Osteoblast (primary cell): ENCODE results near the gene NELL1. TPM values are rescaled to one million over a fixed set of nuclear protein-coding genes. Genes with fewer than 3 reads are reported as not detected.

Experiments
- DNase-seq: peaks from one replicate; pipeline ENCODE4 v3.0.0; 2011; ENCODE audit warnings: low spot score, mixed read lengths; ENCODE audit not compliant: insufficient read length; ENCODE audit errors: missing footprints
- H2AFZ ChIP-seq: 2 replicates; pipeline ENCODE4 v1.6.0; 2011; ENCODE audit warnings: mild to moderate bottlenecking, low read length
- H3K27ac ChIP-seq: 2 replicates; pipeline ENCODE4 v1.5.1; 2011; ENCODE audit warnings: mild to moderate bottlenecking, low read depth, low read length, moderate library complexity
- H3K27me3 ChIP-seq: 2 replicates; pipeline ENCODE4 v1.6.0; 2012; ENCODE audit warnings: mild to moderate bottlenecking, control low read depth, inconsistent platforms, low read length, moderate library complexity; ENCODE audit not compliant: insufficient read depth
- H3K36me3 ChIP-seq: 2 replicates; pipeline ENCODE4 v1.5.1; 2011; ENCODE audit warnings: mild to moderate bottlenecking, low read length, control low read depth, moderate library complexity; ENCODE audit not compliant: insufficient read depth
- H3K4me1 ChIP-seq: 2 replicates; pipeline ENCODE4 v1.5.1; 2011; ENCODE audit warnings: mild to moderate bottlenecking, low read length, control low read depth, moderate library complexity; ENCODE audit not compliant: insufficient read depth
- H3K4me2 ChIP-seq: 2 replicates; pipeline ENCODE4 v1.6.0; 2011; ENCODE audit warnings: mild to moderate bottlenecking, low read length; ENCODE audit not compliant: insufficient read depth
- H3K4me3 ChIP-seq: fragments of 200-600 bp; sonication (generic); 3 replicates; pipeline ENCODE4 v1.5.1; 2012; ENCODE audit warnings: mild to moderate bottlenecking, low read length, inconsistent platforms; ENCODE audit not compliant: insufficient read depth
- H3K79me2 ChIP-seq: 2 replicates; pipeline ENCODE4 v1.6.0; 2012; ENCODE audit warnings: mild to moderate bottlenecking, low read length, control low read depth, inconsistent platforms; ENCODE audit not compliant: insufficient read depth
- H3K9me3 ChIP-seq: 2 replicates; pipeline ENCODE4 v1.5.1; 2011; ENCODE audit warnings: low read depth, low read length, control low read depth
- H4K20me1 ChIP-seq: 2 replicates; pipeline ENCODE4 v1.6.0; 2012; ENCODE audit warnings: mild to moderate bottlenecking, low read length, control low read depth; ENCODE audit not compliant: insufficient read depth
- total RNA-seq: library from RNA; depleted of rRNA; stranded (reverse); fragments of >200 nt; gene quantifications from 2 replicates; pipeline ENCODE4 v1.2.3, GENCODE V29; 2012
- TF ChIP-seq, protein P1 (sequence below): IDR thresholded peaks from 2 replicates; pipeline ENCODE4 v1.5.1; 2011; ENCODE audit warnings: mild to moderate bottlenecking, low read depth, low read length, moderate library complexity; ENCODE audit errors: extremely low read depth

NELL1 gene
- total RNA-seq, 1 donor = not detected

DNA sequence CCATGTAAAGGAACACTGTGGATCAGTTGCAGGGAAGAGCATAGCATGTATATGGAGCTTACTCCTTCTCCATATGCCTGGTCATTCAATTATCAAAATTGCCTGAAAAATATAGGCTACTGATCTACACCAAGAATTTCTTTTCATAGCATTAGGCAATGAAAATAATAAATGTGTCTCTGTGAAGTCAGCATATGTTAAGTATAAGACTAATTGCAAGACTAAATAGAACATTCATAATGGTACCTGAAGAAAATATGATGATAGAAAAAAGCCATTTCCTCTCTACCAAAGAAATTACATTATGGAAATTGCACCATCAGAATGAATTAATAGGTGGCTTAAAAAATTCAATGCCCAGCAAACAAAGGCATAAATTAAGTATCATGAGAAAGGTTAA is 584.7 kb downstream of the NELL1 start:
- no peak overlapping the region for H2AFZ ChIP-seq
- no peak for DNase-seq
- no peaks in the 10 kb centered on the region for H3K9me3 ChIP-seq
- H3K4me1 ChIP-seq = no peaks in the 10 kb centered on the region
- no peak overlapping the region for H3K27ac ChIP-seq
- no peaks in the 10 kb centered on the region for H3K27me3 ChIP-seq
- no peaks in the 10 kb centered on the region for H3K79me2 ChIP-seq
- TF ChIP-seq, protein P1, sequence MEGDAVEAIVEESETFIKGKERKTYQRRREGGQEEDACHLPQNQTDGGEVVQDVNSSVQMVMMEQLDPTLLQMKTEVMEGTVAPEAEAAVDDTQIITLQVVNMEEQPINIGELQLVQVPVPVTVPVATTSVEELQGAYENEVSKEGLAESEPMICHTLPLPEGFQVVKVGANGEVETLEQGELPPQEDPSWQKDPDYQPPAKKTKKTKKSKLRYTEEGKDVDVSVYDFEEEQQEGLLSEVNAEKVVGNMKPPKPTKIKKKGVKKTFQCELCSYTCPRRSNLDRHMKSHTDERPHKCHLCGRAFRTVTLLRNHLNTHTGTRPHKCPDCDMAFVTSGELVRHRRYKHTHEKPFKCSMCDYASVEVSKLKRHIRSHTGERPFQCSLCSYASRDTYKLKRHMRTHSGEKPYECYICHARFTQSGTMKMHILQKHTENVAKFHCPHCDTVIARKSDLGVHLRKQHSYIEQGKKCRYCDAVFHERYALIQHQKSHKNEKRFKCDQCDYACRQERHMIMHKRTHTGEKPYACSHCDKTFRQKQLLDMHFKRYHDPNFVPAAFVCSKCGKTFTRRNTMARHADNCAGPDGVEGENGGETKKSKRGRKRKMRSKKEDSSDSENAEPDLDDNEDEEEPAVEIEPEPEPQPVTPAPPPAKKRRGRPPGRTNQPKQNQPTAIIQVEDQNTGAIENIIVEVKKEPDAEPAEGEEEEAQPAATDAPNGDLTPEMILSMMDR = no peak
- no peaks in the 10 kb centered on the region for H4K20me1 ChIP-seq
- H3K4me3 ChIP-seq = no peak overlapping the region
- H3K4me2 ChIP-seq = no peak overlapping the region
- H3K36me3 ChIP-seq = no peaks in the 10 kb centered on the region

DNA sequence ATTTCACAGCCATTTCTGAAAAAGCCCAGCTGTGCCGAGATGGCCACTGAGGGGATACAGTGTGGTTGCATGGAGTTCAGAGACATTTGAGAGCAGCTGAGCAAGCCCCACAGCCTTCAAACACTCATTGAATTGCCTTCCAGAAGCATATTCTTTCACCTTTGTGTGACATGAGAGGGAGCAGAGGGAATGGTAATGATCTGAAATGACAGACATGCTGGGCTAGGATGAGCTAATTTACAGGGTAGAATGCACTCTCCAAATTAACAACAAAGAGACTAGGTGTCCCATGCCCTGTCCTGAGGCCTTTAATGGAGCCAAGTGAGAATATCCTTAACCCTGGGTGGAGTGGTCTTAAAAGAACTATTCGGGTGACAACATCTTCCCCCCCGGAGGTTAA is 585.4 kb downstream of the NELL1 start:
- no peaks in the 10 kb centered on the region for H3K27me3 ChIP-seq
- no peak overlapping the region for H2AFZ ChIP-seq
- H3K27ac ChIP-seq = no peak overlapping the region
- no peak overlapping the region for H3K4me3 ChIP-seq
- no peaks in the 10 kb centered on the region for H3K79me2 ChIP-seq
- no peaks in the 10 kb centered on the region for H3K4me1 ChIP-seq
- H3K4me2 ChIP-seq = no peak overlapping the region
- no peaks in the 10 kb centered on the region for H3K36me3 ChIP-seq
- TF ChIP-seq, protein P1 = no peak
- no peaks in the 10 kb centered on the region for H4K20me1 ChIP-seq
- no peaks in the 10 kb centered on the region for H3K9me3 ChIP-seq
- DNase-seq = no peak

DNA sequence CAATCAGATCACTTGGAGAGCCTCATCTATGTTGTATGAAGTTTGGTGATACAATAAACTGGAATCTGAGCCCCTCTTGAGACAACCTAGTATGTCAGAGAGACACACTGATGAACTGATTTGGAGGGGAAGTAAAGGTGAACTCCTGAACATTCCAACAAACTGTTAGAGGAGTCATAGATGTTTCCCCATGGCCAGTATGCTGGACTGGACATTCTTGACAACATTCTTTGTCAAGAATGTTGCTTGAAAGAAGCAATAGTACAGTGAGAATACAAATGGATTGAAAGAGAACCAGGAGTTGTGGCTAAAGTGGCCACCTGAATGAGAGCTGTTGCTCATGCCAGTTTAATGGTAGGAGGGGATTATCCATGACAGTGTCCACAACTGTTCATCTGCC is 588.1 kb downstream of the NELL1 start:
- no peak overlapping the region for H3K4me3 ChIP-seq
- H3K79me2 ChIP-seq = no peaks in the 10 kb centered on the region
- no peaks in the 10 kb centered on the region for H3K36me3 ChIP-seq
- DNase-seq = no peak
- H3K9me3 ChIP-seq = no peaks in the 10 kb centered on the region
- H3K27ac ChIP-seq = no peak overlapping the region
- H3K4me2 ChIP-seq = no peak overlapping the region
- no peaks in the 10 kb centered on the region for H3K27me3 ChIP-seq
- no peaks in the 10 kb centered on the region for H4K20me1 ChIP-seq
- no peaks in the 10 kb centered on the region for H3K4me1 ChIP-seq
- TF ChIP-seq, protein P1 = no peak
- H2AFZ ChIP-seq = no peak overlapping the region

DNA sequence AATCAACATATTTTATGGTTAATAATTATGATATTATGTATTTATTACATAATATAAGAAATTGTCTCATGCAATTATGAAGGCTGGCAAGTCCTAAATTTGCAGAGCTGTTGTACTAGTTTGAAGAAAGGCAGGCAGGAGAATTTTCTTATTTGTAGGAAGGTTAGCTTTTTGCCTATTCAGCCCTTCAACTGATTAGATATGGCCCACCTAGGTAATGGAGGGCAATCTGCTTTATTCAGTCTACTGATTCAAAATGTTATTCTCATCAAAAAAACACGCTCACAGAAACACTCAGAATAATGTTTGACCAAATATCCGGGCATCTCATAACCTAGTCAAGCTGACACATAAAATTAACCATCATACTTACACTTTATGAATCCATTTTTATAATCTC is 589.0 kb downstream of the NELL1 start:
- H3K36me3 ChIP-seq = no peaks in the 10 kb centered on the region
- no peaks in the 10 kb centered on the region for H4K20me1 ChIP-seq
- no peaks in the 10 kb centered on the region for H3K4me1 ChIP-seq
- H3K4me2 ChIP-seq = no peak overlapping the region
- H3K4me3 ChIP-seq = no peak overlapping the region
- H3K27me3 ChIP-seq = no peaks in the 10 kb centered on the region
- H3K79me2 ChIP-seq = no peaks in the 10 kb centered on the region
- DNase-seq = no peak
- no peak overlapping the region for H3K27ac ChIP-seq
- H3K9me3 ChIP-seq = no peaks in the 10 kb centered on the region
- TF ChIP-seq, protein P1 = no peak
- no peak overlapping the region for H2AFZ ChIP-seq
